Astrocyte (in vitro differentiated cells and primary cell): ENCODE data around the gene GNAT1.

Experiments used
- EZH2 ChIP-seq: IDR thresholded peaks from 2 replicates; pipeline ENCODE4 v1.6.1; 2012; ENCODE audit warnings: mild to moderate bottlenecking, low read length, inconsistent platforms; ENCODE audit not compliant: insufficient read depth
- TF ChIP-seq, protein P1 (sequence below): IDR thresholded peaks from 2 replicates; pipeline ENCODE4 v1.5.1; 2011; ENCODE audit warnings: low read depth, mild to moderate bottlenecking, inconsistent platforms, low read length, moderate library complexity; ENCODE audit not compliant: insufficient read depth

DNA sequence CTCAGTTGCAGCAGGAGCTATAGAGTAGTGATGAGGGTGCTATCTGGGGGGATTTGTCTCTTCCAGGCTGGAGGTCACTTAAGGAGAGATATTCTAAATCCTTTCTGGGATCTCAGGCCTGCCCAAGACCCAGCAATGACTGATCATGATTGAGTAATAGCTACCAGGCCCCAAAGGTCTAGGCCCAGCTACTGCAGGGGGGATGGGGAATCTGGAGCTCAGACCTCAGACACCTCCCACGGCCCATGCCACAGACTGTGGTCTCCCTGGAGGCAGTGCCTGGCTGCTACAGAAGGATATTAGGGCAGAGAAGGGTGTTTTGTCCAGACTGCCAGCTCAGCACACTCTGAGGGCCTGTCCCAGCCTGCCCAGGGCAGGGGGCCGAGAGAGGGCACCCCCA lies 20.5 kb downstream of the GNAT1 start:
- TF ChIP-seq, protein P1, sequence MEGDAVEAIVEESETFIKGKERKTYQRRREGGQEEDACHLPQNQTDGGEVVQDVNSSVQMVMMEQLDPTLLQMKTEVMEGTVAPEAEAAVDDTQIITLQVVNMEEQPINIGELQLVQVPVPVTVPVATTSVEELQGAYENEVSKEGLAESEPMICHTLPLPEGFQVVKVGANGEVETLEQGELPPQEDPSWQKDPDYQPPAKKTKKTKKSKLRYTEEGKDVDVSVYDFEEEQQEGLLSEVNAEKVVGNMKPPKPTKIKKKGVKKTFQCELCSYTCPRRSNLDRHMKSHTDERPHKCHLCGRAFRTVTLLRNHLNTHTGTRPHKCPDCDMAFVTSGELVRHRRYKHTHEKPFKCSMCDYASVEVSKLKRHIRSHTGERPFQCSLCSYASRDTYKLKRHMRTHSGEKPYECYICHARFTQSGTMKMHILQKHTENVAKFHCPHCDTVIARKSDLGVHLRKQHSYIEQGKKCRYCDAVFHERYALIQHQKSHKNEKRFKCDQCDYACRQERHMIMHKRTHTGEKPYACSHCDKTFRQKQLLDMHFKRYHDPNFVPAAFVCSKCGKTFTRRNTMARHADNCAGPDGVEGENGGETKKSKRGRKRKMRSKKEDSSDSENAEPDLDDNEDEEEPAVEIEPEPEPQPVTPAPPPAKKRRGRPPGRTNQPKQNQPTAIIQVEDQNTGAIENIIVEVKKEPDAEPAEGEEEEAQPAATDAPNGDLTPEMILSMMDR, result no peak
- TF ChIP-seq EZH2, result no peak
